Ishikawa (cell line): ENCODE measurements around the gene MRPL14.

Experiments used
- CEBPB ChIP-seq: IDR thresholded peaks from 2 replicates; pipeline ENCODE4 v1.6.1; 2012
- CREB1 ChIP-seq: IDR thresholded peaks from 2 replicates; pipeline ENCODE4 v1.6.1; 2012; ENCODE audit warnings: low read depth
- EGR1 ChIP-seq: IDR thresholded peaks from 2 replicates; pipeline ENCODE4 v1.6.1; 2012
- EP300 ChIP-seq: IDR thresholded peaks from 2 replicates; pipeline ENCODE4 v1.6.1; 2012; ENCODE audit warnings: borderline replicate concordance
- FOXM1 ChIP-seq: IDR thresholded peaks from 2 replicates; pipeline ENCODE4 v1.6.1; 2012; ENCODE audit warnings: low read depth, borderline replicate concordance
- NFIC ChIP-seq: IDR thresholded peaks from 2 replicates; pipeline ENCODE4 v1.6.1; 2012
- RAD21 ChIP-seq: IDR thresholded peaks from 2 replicates; pipeline ENCODE4 v1.6.1; 2012; ENCODE audit warnings: low read depth
- TAF1 ChIP-seq: IDR thresholded peaks from 2 replicates; pipeline ENCODE4 v1.6.1; 2012; ENCODE audit warnings: low read depth, mild to moderate bottlenecking
- TCF12 ChIP-seq: IDR thresholded peaks from 2 replicates; pipeline ENCODE4 v1.6.1; 2012; ENCODE audit warnings: low read depth
- TEAD4 ChIP-seq: IDR thresholded peaks from 2 replicates; pipeline ENCODE4 v1.6.1; 2012
- YY1 ChIP-seq: IDR thresholded peaks from 2 replicates; pipeline ENCODE4 v1.6.1; 2012; ENCODE audit warnings: low read depth
- ZBTB7A ChIP-seq: IDR thresholded peaks from 2 replicates; pipeline ENCODE4 v1.6.1; 2012; ENCODE audit warnings: low read depth
- TF ChIP-seq, protein P1 (sequence below): IDR thresholded peaks from 2 replicates; pipeline ENCODE4 v1.6.1; 2012
- TF ChIP-seq, protein P2 (sequence below): IDR thresholded peaks from 2 replicates; pipeline ENCODE4 v1.6.1; 2012; ENCODE audit warnings: low read depth, mild to moderate bottlenecking
- TF ChIP-seq, protein P3 (sequence below): IDR thresholded peaks from 2 replicates; pipeline ENCODE4 v1.6.1; 2012

The MRPL14 gene

DNA sequence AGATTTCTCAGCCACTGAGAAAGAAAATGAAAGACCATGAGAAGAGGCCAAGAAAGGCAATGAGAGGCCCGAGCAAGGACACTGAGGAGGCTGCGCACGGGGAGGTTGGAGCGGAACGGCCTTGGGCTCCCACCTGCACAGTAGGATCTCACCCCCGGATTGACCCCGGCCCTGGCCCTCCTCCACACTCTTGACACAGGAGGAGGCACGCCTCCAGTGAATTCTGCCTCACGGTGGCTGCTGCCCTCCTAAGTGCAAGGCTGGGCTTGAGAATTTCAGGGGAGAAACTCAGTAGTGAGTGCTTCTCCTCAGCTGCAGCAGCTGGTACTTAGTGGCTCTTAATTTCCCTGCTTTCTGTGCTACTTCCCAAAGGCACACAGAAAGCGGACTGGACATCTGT is 18.0 kb downstream of the MRPL14 start:
- TF ChIP-seq, protein P1, sequence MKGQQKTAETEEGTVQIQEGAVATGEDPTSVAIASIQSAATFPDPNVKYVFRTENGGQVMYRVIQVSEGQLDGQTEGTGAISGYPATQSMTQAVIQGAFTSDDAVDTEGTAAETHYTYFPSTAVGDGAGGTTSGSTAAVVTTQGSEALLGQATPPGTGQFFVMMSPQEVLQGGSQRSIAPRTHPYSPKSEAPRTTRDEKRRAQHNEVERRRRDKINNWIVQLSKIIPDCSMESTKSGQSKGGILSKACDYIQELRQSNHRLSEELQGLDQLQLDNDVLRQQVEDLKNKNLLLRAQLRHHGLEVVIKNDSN = no peak
- TF ChIP-seq TEAD4 (no peak), NFIC (no peak), CREB1 (no peak), EP300 (no peak), YY1 (no peak), TCF12 (no peak), CEBPB (no peak), TAF1 (no peak), EGR1 (no peak), ZBTB7A (no peak), RAD21 (no peak), FOXM1 (no peak)
- TF ChIP-seq, protein P2, sequence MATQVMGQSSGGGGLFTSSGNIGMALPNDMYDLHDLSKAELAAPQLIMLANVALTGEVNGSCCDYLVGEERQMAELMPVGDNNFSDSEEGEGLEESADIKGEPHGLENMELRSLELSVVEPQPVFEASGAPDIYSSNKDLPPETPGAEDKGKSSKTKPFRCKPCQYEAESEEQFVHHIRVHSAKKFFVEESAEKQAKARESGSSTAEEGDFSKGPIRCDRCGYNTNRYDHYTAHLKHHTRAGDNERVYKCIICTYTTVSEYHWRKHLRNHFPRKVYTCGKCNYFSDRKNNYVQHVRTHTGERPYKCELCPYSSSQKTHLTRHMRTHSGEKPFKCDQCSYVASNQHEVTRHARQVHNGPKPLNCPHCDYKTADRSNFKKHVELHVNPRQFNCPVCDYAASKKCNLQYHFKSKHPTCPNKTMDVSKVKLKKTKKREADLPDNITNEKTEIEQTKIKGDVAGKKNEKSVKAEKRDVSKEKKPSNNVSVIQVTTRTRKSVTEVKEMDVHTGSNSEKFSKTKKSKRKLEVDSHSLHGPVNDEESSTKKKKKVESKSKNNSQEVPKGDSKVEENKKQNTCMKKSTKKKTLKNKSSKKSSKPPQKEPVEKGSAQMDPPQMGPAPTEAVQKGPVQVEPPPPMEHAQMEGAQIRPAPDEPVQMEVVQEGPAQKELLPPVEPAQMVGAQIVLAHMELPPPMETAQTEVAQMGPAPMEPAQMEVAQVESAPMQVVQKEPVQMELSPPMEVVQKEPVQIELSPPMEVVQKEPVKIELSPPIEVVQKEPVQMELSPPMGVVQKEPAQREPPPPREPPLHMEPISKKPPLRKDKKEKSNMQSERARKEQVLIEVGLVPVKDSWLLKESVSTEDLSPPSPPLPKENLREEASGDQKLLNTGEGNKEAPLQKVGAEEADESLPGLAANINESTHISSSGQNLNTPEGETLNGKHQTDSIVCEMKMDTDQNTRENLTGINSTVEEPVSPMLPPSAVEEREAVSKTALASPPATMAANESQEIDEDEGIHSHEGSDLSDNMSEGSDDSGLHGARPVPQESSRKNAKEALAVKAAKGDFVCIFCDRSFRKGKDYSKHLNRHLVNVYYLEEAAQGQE = no peak
- TF ChIP-seq, protein P3, sequence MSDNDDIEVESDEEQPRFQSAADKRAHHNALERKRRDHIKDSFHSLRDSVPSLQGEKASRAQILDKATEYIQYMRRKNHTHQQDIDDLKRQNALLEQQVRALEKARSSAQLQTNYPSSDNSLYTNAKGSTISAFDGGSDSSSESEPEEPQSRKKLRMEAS = no peak

DNA sequence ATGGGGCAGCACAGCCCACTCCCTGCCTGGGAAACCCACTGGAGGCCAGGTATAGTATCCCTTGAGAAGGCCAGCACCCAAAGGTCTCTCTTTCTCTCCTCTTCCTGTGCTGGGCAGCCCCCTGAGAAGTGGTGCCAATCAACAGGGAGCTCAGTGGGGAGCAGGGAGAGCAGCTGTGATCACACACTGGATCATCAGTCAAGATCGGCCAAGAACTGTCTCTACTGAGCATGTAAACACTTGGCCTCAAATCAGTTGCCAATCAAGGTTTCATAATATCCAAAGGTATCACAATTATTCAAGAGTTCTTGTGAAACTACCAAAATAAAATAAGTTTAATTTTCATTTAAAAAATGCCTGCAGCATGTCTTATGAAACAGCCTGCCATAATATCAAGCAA is 18.8 kb downstream of the MRPL14 start:
- no peak for TF ChIP-seq TAF1
- no peak for TF ChIP-seq EGR1
- TF ChIP-seq CEBPB = no peak
- no peak for TF ChIP-seq CREB1
- TF ChIP-seq NFIC = no peak
- TF ChIP-seq RAD21 = no peak
- TF ChIP-seq YY1 = no peak
- no peak for TF ChIP-seq TEAD4
- TF ChIP-seq, protein P3 = no peak
- no peak for TF ChIP-seq ZBTB7A
- no peak for TF ChIP-seq TCF12
- TF ChIP-seq, protein P2 = no peak
- TF ChIP-seq EP300 = no peak
- TF ChIP-seq, protein P1 = no peak
- TF ChIP-seq FOXM1 = no peak

DNA sequence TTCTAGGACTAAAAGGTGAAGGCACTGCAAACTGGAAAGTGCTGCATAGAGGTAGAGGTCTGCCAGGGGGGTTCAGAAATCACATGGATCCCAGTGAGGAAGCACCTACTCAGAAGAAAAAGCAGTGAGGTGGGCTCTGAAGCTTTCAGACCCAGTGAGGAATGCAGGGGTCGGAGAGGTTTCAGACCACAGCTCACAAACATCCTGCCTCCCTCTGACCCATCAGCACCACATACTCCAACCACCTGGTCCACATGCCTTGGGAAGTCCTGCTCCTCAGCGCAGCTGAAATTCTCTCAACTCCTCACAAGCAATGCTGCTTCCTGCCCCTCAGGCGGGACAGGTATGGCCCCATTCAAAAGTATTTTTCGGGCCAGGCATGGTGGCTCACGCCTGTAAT is 20.2 kb downstream of the MRPL14 start:
- no peak for TF ChIP-seq ZBTB7A
- TF ChIP-seq, protein P1 = no peak
- TF ChIP-seq, protein P2 = no peak
- TF ChIP-seq FOXM1 = no peak
- TF ChIP-seq EGR1 = no peak
- TF ChIP-seq CEBPB = no peak
- TF ChIP-seq, protein P3 = no peak
- no peak for TF ChIP-seq CREB1
- no peak for TF ChIP-seq YY1
- TF ChIP-seq RAD21 = no peak
- no peak for TF ChIP-seq EP300
